HepG2 (cell line): ENCODE results near the gene CNTD1. TPM values are rescaled to one million over a fixed set of nuclear protein-coding genes. Genes with fewer than 3 reads are reported as not detected.

Experiments
- ARNTL ChIP-seq: sonication (generic); formaldehyde crosslinking; IDR thresholded peaks from 2 replicates; pipeline ENCODE4 v1.4.0; 2020; ENCODE audit warnings: mild to moderate bottlenecking, missing genetic modification reagents
- BCL6 ChIP-seq: IDR thresholded peaks from 2 replicates; pipeline ENCODE4 v1.6.1; 2016; ENCODE audit warnings: missing genetic modification reagents, missing compliant biosample characterization
- CREM ChIP-seq, 2 experiments: sonication (generic) in 1 of 2; formaldehyde crosslinking in 1 of 2; IDR thresholded peaks; 2 replicates each; pipeline versions ENCODE4 v1.4.0 to v1.6.1; 2016 to 2020; ENCODE audit warnings: antibody characterized with exemption in 1 of 2, mild to moderate bottlenecking in 1 of 2, missing genetic modification reagents in 1 of 2
- GTF3A ChIP-seq: sonication (generic); formaldehyde crosslinking; conservative IDR thresholded peaks from 2 replicates; pipeline ENCODE4 v1.4.0; 2020; ENCODE audit warnings: mild to moderate bottlenecking, missing genetic modification reagents
- HDAC2 ChIP-seq: sonication (generic); formaldehyde crosslinking; IDR thresholded peaks from 2 replicates; pipeline ENCODE4 v1.4.0; 2020; ENCODE audit warnings: missing genetic modification reagents
- HES4 ChIP-seq: sonication (generic); formaldehyde crosslinking; IDR thresholded peaks from 2 replicates; pipeline ENCODE4 v1.9.0; 2021; ENCODE audit warnings: mild to moderate bottlenecking, missing genetic modification reagents, borderline replicate concordance
- HNF4A ChIP-seq: sonication (generic); formaldehyde crosslinking; IDR thresholded peaks from 2 replicates; pipeline ENCODE4 v1.4.0; 2020; ENCODE audit warnings: missing genetic modification reagents
- HNRNPH1 ChIP-seq: fragments of 200-400 bp; formaldehyde crosslinking; optimal IDR thresholded peaks from 2 replicates; pipeline ENCODE3; 2017; ENCODE audit warnings: mild to moderate bottlenecking, low read depth, low read length
- JUND ChIP-seq: sonication (generic); formaldehyde crosslinking; IDR thresholded peaks from 2 replicates; pipeline ENCODE4 v1.8.0; 2022; ENCODE audit warnings: mild to moderate bottlenecking, missing genetic modification reagents
- MAFG ChIP-seq: sonication (generic); formaldehyde crosslinking; IDR thresholded peaks from 2 replicates; pipeline ENCODE4 v1.5.1; 2020; ENCODE audit warnings: mild to moderate bottlenecking, missing genetic modification reagents
- MED13 ChIP-seq: sonication (generic); formaldehyde crosslinking; IDR thresholded peaks from 2 replicates; pipeline ENCODE4 v1.5.0; 2020; ENCODE audit warnings: missing genetic modification reagents
- NFKB2 ChIP-seq: sonication (generic); formaldehyde crosslinking; IDR thresholded peaks from 2 replicates; pipeline ENCODE4 v1.4.0; 2020; ENCODE audit warnings: missing genetic modification reagents, borderline replicate concordance
- PPARG ChIP-seq: conservative IDR thresholded peaks from 2 replicates; pipeline ENCODE4 v1.6.1; 2016; ENCODE audit warnings: missing biosample characterization, missing genetic modification reagents
- PREB ChIP-seq: sonication (generic); formaldehyde crosslinking; IDR thresholded peaks from 2 replicates; pipeline ENCODE4 v1.4.0; 2020; ENCODE audit warnings: missing genetic modification reagents
- RXRB ChIP-seq: IDR thresholded peaks from 2 replicates; pipeline ENCODE4 v1.6.1; 2016; ENCODE audit warnings: borderline replicate concordance, missing genetic modification reagents, missing compliant biosample characterization
- SNAPC2 ChIP-seq: sonication (generic); formaldehyde crosslinking; IDR thresholded peaks from 2 replicates; pipeline ENCODE4 v1.8.1; 2022; ENCODE audit warnings: mild to moderate bottlenecking, missing genetic modification reagents
- TBX3 ChIP-seq: fragments of 450-650 bp; IDR thresholded peaks from 2 replicates; pipeline ENCODE4 v1.6.1; 2017; ENCODE audit warnings: antibody characterized with exemption, mild to moderate bottlenecking, inconsistent platforms, borderline replicate concordance
- TOPORS ChIP-seq: sonication (generic); formaldehyde crosslinking; IDR thresholded peaks from 2 replicates; pipeline ENCODE4 v1.8.0; 2023; ENCODE audit warnings: mild to moderate bottlenecking, missing genetic modification reagents
- ZBTB39 ChIP-seq: sonication (generic); formaldehyde crosslinking; IDR thresholded peaks from 2 replicates; pipeline ENCODE4 v1.5.0; 2020; ENCODE audit warnings: missing genetic modification reagents
- ZBTB7B ChIP-seq: sonication (generic); formaldehyde crosslinking; IDR thresholded peaks from 2 replicates; pipeline ENCODE4 v1.4.0; 2020; ENCODE audit warnings: missing genetic modification reagents
- ZNF205 ChIP-seq: IDR thresholded peaks from 2 replicates; pipeline ENCODE4 v1.6.1; 2018; ENCODE audit warnings: missing biosample characterization, missing genetic modification reagents
- ZNF256 ChIP-seq: sonication (generic); formaldehyde crosslinking; conservative IDR thresholded peaks from 2 replicates; pipeline ENCODE4 v1.4.0; 2020; ENCODE audit warnings: missing genetic modification reagents
- ZNF44 ChIP-seq: sonication (generic); formaldehyde crosslinking; IDR thresholded peaks from 2 replicates; pipeline ENCODE4 v1.5.1; 2020; ENCODE audit warnings: mild to moderate bottlenecking, missing genetic modification reagents
- ZNF644 ChIP-seq: IDR thresholded peaks from 2 replicates; pipeline ENCODE4 v1.6.1; 2016; ENCODE audit warnings: low read depth
- ZNF775 ChIP-seq: sonication (generic); formaldehyde crosslinking; IDR thresholded peaks from 2 replicates; pipeline ENCODE4 v1.4.0; 2020; ENCODE audit warnings: missing genetic modification reagents, mild to moderate bottlenecking, moderate library complexity, borderline replicate concordance
- ZNF777 ChIP-seq: sonication (generic); formaldehyde crosslinking; IDR thresholded peaks from 2 replicates; pipeline ENCODE4 v1.4.0; 2020; ENCODE audit warnings: missing genetic modification reagents
- ZNF841 ChIP-seq: sonication (generic); formaldehyde crosslinking; IDR thresholded peaks from 2 replicates; pipeline ENCODE4 v1.8.1; 2023; ENCODE audit warnings: missing genetic modification reagents, borderline replicate concordance
- ZSCAN25 ChIP-seq: sonication (generic); formaldehyde crosslinking; IDR thresholded peaks from 2 replicates; pipeline ENCODE4 v1.8.0; 2022; ENCODE audit warnings: mild to moderate bottlenecking, missing genetic modification reagents
- polyA plus RNA-seq, 8 experiments: library from polyadenylated mRNA; depleted of rRNA in 3 of 8; stranded (reverse) in 7 of 8; unstranded in 1 of 8; fragments of >200 nt; fragmentation: Illumina TruSeq in 4 of 8; extraction: Trizol in 4 of 8; gene quantifications; 2 replicates each; pipeline versions ENCODE4 v1.2.1 to v1.2.3, GENCODE V29; 2011 to 2016; ENCODE audit warnings: low read depth in 4 of 8, missing spikeins in 1 of 8, mixed read lengths in 1 of 8; ENCODE audit not compliant: insufficient read depth in 1 of 8
- total RNA-seq, 5 experiments: library from RNA; depleted of rRNA; stranded (reverse); fragments of >200 nt; fragmentation: Illumina TruSeq; extraction: Trizol; gene quantifications; 2 replicates each; pipeline ENCODE4 v1.2.3, GENCODE V29; 2016; ENCODE audit warnings: low read depth in 1 of 5
- TF ChIP-seq, protein P1 (sequence below): sonication (generic); formaldehyde crosslinking; IDR thresholded peaks from 2 replicates; pipeline ENCODE4 v1.4.0; 2020; ENCODE audit warnings: missing genetic modification reagents

The CNTD1 gene
- total and polyA plus RNA-seq, 2 of the 13 experiments (the other 11 are each of a cell fraction or from before 2014, with no cell fraction given) = 0.11 to 0.15 TPM

- 0 out of 2 replicates have a peak, but pooled peaks have one; percentile 30 for TF ChIP-seq ARNTL (CRISPR knock-in tag)
- TF ChIP-seq, protein P1, sequence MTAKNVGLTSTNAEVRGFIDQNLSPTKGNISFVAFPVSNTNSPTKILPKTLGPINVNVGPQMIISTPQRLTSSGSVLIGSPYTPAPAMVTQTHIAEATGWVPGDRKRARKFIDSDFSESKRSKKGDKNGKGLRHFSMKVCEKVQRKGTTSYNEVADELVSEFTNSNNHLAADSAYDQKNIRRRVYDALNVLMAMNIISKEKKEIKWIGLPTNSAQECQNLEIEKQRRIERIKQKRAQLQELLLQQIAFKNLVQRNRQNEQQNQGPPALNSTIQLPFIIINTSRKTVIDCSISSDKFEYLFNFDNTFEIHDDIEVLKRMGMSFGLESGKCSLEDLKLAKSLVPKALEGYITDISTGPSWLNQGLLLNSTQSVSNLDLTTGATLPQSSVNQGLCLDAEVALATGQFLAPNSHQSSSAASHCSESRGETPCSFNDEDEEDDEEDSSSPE (CRISPR knock-in tag) = peak; percentile 20; the same call in 1 of the 2 replicates
- peak; percentile 78 for TF ChIP-seq HNF4A (CRISPR knock-in tag)
- no peak for TF ChIP-seq ZNF841 (CRISPR knock-in tag)
- 0 out of 2 replicates have a peak, but pooled peaks have one; percentile 19 for TF ChIP-seq ZBTB39 (CRISPR knock-in tag)
- no peak for TF ChIP-seq MAFG (CRISPR knock-in tag)
- TF ChIP-seq HDAC2 (CRISPR knock-in tag) = peak; percentile 74; the same call in 1 of the 2 replicates
- 0 out of 2 replicates have a peak, but pooled peaks have one; percentile 36 for TF ChIP-seq ZNF256
- TF ChIP-seq ZBTB7B (CRISPR knock-in tag) = peak; percentile 87
- TF ChIP-seq TBX3 = no peak
- TF ChIP-seq HNRNPH1 = no peak
- 0 out of 2 replicates have a peak, but pooled peaks have one; percentile 13 for TF ChIP-seq NFKB2 (CRISPR knock-in tag)
- 0 out of 2 replicates have a peak, but pooled peaks have one; percentile 32 for TF ChIP-seq ZNF205
- peak; percentile 90 for TF ChIP-seq RXRB (CRISPR knock-in tag)
- peak; percentile 72; the same call in 1 of the 2 replicates for TF ChIP-seq TOPORS (CRISPR knock-in tag)
- 0 out of 2 replicates have a peak, but pooled peaks have one; percentile 31 for TF ChIP-seq GTF3A (CRISPR knock-in tag)
- peak; percentile 56 for TF ChIP-seq BCL6 (CRISPR knock-in tag)
- TF ChIP-seq ZNF777 (CRISPR knock-in tag) = no peak; the same call in 1 of the 2 replicates
- no peak for TF ChIP-seq ZNF44
- TF ChIP-seq HES4 (CRISPR knock-in tag) = no peak
- peak; percentile 55; the same call in 1 of the 2 replicates for TF ChIP-seq CREM (IDR thresholded peaks at IDR 0.05)
- no peak for TF ChIP-seq CREM (CRISPR knock-in tag; IDR thresholded peaks at IDR 0.05)
- TF ChIP-seq MED13 = 0 out of 2 replicates have a peak, but pooled peaks have one; percentile 45
- 0 out of 2 replicates have a peak, but pooled peaks have one; percentile 62 for TF ChIP-seq SNAPC2
- TF ChIP-seq PREB (CRISPR knock-in tag) = 0 out of 2 replicates have a peak, but pooled peaks have one; percentile 56
- TF ChIP-seq JUND (CRISPR knock-in tag) = peak; percentile 82
- no peak for TF ChIP-seq ZSCAN25
- no peak for TF ChIP-seq ZNF775 (CRISPR knock-in tag)
- peak; percentile 64; the same call in 1 of the 2 replicates for TF ChIP-seq ZNF644 (CRISPR knock-in tag)
- TF ChIP-seq PPARG (CRISPR knock-in tag) = peak; percentile 34; the same call in 1 of the 2 replicates
Measured at GRCh38 chr17:42855048-42855596, 56.5 kb downstream of the CNTD1 start (continued).
